Measurements from ENCODE around the gene SVOP.

DNA sequence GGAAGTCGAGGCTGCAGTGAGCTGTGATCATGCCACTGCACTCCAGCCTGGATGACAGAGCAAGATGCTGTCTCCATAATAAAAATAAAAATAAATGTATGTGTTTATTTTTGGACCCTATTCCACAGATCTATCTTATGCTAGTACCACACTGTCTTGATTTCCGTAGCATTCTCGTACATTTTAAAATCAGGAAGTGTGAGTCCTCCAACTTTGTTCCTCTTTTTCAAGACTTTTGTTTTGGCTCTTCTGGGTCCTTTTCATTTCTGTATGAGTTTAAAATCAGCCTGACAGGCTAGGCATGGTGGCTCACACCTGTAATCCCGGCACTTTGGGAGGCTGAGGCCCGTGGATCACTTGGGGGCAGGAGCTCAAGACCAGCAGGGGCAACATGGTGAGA is 115.1 kb downstream of the SVOP start:
- TF ChIP-seq, protein P1, sequence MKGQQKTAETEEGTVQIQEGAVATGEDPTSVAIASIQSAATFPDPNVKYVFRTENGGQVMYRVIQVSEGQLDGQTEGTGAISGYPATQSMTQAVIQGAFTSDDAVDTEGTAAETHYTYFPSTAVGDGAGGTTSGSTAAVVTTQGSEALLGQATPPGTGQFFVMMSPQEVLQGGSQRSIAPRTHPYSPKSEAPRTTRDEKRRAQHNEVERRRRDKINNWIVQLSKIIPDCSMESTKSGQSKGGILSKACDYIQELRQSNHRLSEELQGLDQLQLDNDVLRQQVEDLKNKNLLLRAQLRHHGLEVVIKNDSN (IDR thresholded peaks at IDR 0.05) = no peak
- TF ChIP-seq CEBPB (IDR thresholded peaks at IDR 0.05) (no peak), EGR1 (IDR thresholded peaks at IDR 0.05) (no peak)
- TF ChIP-seq, protein P2, sequence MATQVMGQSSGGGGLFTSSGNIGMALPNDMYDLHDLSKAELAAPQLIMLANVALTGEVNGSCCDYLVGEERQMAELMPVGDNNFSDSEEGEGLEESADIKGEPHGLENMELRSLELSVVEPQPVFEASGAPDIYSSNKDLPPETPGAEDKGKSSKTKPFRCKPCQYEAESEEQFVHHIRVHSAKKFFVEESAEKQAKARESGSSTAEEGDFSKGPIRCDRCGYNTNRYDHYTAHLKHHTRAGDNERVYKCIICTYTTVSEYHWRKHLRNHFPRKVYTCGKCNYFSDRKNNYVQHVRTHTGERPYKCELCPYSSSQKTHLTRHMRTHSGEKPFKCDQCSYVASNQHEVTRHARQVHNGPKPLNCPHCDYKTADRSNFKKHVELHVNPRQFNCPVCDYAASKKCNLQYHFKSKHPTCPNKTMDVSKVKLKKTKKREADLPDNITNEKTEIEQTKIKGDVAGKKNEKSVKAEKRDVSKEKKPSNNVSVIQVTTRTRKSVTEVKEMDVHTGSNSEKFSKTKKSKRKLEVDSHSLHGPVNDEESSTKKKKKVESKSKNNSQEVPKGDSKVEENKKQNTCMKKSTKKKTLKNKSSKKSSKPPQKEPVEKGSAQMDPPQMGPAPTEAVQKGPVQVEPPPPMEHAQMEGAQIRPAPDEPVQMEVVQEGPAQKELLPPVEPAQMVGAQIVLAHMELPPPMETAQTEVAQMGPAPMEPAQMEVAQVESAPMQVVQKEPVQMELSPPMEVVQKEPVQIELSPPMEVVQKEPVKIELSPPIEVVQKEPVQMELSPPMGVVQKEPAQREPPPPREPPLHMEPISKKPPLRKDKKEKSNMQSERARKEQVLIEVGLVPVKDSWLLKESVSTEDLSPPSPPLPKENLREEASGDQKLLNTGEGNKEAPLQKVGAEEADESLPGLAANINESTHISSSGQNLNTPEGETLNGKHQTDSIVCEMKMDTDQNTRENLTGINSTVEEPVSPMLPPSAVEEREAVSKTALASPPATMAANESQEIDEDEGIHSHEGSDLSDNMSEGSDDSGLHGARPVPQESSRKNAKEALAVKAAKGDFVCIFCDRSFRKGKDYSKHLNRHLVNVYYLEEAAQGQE (IDR thresholded peaks at IDR 0.05; ENCODE audit: low read depth) = no peak

Measured in Ishikawa (cell line).